Neuron (in vitro differentiated cells): ENCODE results near the gene PCGF1.

Source experiments
- H2AFZ ChIP-seq: one replicate; pipeline ENCODE4 v1.6.1; 2013; ENCODE audit warnings: low read depth, mild to moderate bottlenecking, inconsistent platforms, low read length, moderate library complexity
- H3K27me3 ChIP-seq: one replicate; pipeline ENCODE4 v1.6.1; 2013; ENCODE audit warnings: low read length; ENCODE audit not compliant: insufficient read depth
- H3K36me3 ChIP-seq: one replicate; pipeline ENCODE4 v1.6.1; 2013; ENCODE audit warnings: low read length; ENCODE audit not compliant: insufficient read depth
- H3K4me1 ChIP-seq: one replicate; pipeline ENCODE4 v1.6.1; 2013; ENCODE audit warnings: low read length; ENCODE audit not compliant: insufficient read depth
- H3K4me3 ChIP-seq: 2 replicates; pipeline ENCODE4 v1.5.1; 2013; ENCODE audit warnings: mild to moderate bottlenecking, low read length, moderate library complexity
- H3K9me3 ChIP-seq: one replicate; pipeline ENCODE4 v1.6.1; 2013; ENCODE audit warnings: low read length

PCGF1 gene

GRCh38 chr2:74507145-74507925, at the start of gene PCGF1:
Gene PCGF1 (minus strand): TSS chr2:74507695. CDS start chr2:74507668, 27 bp downstream.
- peaks cover 13% of the 10 kb centered on the region for H3K36me3 ChIP-seq
- H2AFZ ChIP-seq = peak within 1 kb of the TSS; percentile 96
- H3K4me3 ChIP-seq = peak within 1 kb of the TSS; percentile 61
- peaks cover 2% of the 10 kb centered on the region for H3K9me3 ChIP-seq
- H3K27me3 ChIP-seq = peaks cover 47% of the 10 kb centered on the region
- H3K4me1 ChIP-seq = peaks cover 10% of the 10 kb centered on the region

DNA sequence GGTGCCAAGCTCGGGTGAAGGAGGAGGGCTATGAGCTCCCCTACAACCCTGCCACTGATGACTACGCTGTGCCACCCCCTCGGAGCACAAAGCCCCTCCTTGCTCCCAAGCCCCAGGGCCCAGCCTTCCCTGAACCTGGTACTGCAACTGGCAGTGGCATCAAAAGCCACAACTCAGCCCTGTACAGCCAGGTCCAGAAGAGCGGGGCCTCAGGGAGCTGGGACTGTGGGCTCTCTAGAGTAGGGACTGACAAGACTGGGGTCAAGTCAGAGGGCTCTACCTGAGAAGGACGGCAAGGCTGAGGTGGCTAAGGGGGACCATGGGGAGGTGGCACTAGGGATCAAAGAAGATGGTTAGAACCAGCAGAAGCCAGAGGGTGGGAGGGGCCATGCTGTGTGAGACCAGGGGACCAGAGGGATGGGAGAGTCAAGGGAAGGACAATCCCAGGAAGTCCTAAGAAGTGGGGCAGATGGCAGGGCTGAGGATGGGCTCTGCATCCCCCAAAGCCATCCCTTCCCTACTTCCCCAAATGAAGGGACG, 49.4 kb upstream of the PCGF1 start:
- no peak overlapping the region for H3K4me3 ChIP-seq
- no peaks in the 10 kb centered on the region for H3K9me3 ChIP-seq
- peaks cover 13% of the 10 kb centered on the region for H3K4me1 ChIP-seq
- no peak overlapping the region for H2AFZ ChIP-seq
- H3K27me3 ChIP-seq = peaks cover 18% of the 10 kb centered on the region
- peaks cover 4% of the 10 kb centered on the region for H3K36me3 ChIP-seq

- H2AFZ ChIP-seq = no peak overlapping the region
- peaks cover 12% of the 10 kb centered on the region for H3K27me3 ChIP-seq
Measured at GRCh38 chr2:74556159-74556558, 48.7 kb upstream of the PCGF1 start.

DNA sequence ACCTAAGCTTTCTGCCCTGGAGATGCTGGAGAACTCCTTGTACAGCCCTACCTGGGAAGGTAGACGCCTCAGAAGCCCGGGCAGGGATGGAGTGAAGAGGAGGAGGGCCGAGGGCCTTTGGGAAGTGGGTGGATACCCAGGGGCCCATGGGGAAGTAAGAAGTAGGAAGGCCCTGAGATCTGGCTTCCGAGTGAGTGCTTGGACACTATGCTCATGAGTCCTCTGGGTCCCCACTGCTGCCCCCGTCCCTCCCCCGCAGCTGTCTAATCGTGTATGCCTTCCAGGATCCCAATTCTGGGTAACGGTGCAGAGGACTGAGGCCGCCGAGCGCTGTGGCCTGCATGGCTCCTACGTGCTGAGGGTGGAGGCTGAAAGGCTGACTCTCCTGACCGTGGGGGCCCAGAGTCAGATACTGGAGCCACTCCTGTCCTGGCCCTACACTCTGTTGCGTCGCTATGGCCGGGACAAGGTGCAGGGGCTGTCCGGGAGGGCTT, 48.2 kb upstream of the PCGF1 start:
- Histone ChIP-seq H3K4me1 (peaks cover 13% of the 10 kb centered on the region), H3K36me3 (peaks cover 8% of the 10 kb centered on the region), H3K27me3 (peaks cover 9% of the 10 kb centered on the region), H3K4me3 (peak overlapping the region; percentile 63), H2AFZ (no peak overlapping the region), H3K9me3 (no peaks in the 10 kb centered on the region)

More at GRCh38 chr2:74556159-74556558, 48.7 kb upstream of the PCGF1 start:
- Histone ChIP-seq H3K36me3 (peaks cover 6% of the 10 kb centered on the region), H3K4me1 (peaks cover 13% of the 10 kb centered on the region), H3K4me3 (no peak overlapping the region), H3K9me3 (no peaks in the 10 kb centered on the region)

DNA sequence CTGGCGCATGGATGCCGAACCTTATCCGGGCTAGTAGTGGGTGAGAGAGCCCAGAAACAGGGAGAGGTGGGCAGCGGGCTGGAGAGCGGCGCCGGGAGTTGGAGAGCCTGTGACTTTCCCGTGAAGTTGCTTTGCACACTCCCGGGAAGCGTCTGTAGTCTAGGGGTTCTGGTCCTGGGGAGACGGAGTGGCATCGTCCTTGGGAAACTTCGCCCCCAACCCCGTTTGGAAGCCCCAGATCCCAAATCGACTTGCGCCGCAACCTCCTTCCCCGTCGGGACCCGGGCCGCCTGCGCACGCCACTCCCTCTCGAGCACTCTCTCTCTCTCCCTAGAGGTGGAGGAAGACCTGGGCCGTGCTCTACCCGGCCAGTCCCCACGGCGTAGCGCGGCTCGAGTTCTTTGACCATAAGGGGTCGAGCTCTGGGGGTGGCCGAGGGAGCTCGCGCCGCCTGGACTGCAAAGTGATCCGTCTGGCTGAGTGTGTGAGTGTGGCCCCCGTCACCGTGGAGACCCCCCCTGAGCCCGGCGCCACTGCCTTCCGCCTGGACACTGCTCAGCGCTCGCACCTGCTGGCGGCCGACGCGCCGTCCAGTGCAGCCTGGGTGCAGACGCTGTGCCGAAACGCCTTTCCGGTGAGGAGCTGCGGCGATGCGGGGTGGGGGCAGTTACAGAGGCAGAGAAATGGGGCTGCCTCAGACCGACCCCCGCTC, 47.5 kb upstream of the PCGF1 start:
- H2AFZ ChIP-seq = peak overlapping the region; percentile 94
- peaks cover 3% of the 10 kb centered on the region for H3K27me3 ChIP-seq
- H3K36me3 ChIP-seq = peaks cover 15% of the 10 kb centered on the region
- peaks cover 3% of the 10 kb centered on the region for H3K9me3 ChIP-seq
- H3K4me1 ChIP-seq = peaks cover 13% of the 10 kb centered on the region
- H3K4me3 ChIP-seq = peak overlapping the region; percentile 63

DNA sequence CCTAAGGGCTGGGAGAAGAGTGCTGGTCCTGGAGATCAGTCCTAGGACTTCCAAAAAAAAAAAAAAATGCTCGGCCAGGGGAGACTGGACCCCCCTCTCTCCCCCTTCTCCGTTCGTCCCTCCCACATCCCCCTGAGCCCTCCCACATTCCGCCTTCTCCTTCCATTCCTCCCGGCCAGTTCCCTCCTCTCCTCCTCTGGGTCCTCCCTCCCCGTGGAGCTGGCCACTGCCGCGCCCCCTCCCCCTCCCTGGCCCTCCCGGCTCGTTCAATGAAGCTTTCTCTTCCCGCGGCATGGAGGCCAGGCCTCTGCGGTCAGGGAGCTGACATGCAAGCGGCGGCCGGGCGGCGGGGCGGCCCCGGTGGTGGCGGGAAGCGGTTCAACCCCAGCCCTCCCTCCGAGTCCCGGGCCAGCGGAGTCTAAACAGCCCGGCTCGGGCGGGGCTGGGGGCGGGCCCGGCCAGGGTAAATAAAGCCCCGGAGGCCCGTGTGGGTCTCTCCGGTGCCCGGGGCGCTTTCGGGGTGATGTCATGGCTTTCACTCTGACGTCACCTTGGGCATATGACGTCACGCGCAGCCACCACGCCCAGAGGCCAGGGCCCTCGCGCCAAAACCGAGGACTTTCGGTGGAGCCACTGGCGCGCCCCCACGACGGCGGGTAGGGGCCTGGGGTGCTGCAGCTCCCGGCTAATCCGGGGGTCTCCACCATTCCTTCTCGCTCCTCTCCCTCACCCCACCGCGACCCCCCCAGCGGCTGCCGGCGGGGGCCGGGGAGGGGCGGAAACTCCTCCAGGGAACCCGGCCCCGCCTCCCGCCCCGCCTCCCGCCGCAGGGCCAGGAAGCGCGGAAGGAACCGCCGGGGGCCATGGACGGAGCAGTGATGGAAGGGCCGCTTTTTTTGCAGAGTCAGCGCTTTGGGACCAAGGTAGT, 46.7 kb upstream of the PCGF1 start, which contains the start of the genes DOK1 and LOXL3:
Gene DOK1, plus strand, starts transcription at position 829 of the 928 bp plus-strand sequence. Its CDS starts 35 bp downstream, at position 864.
Gene LOXL3, minus strand, starts transcription at position 51 of the 928 bp plus-strand sequence. CDS start 1,308 bp downstream, outside the sequence.
- peak within 1 kb of the TSS; percentile 94 for H2AFZ ChIP-seq
- peaks cover 23% of the 10 kb centered on the region for H3K36me3 ChIP-seq
- H3K4me1 ChIP-seq = peaks cover 13% of the 10 kb centered on the region
- no peaks in the 10 kb centered on the region for H3K27me3 ChIP-seq
- H3K4me3 ChIP-seq = peak within 1 kb of the TSS; percentile 63
- peaks cover 3% of the 10 kb centered on the region for H3K9me3 ChIP-seq

DNA sequence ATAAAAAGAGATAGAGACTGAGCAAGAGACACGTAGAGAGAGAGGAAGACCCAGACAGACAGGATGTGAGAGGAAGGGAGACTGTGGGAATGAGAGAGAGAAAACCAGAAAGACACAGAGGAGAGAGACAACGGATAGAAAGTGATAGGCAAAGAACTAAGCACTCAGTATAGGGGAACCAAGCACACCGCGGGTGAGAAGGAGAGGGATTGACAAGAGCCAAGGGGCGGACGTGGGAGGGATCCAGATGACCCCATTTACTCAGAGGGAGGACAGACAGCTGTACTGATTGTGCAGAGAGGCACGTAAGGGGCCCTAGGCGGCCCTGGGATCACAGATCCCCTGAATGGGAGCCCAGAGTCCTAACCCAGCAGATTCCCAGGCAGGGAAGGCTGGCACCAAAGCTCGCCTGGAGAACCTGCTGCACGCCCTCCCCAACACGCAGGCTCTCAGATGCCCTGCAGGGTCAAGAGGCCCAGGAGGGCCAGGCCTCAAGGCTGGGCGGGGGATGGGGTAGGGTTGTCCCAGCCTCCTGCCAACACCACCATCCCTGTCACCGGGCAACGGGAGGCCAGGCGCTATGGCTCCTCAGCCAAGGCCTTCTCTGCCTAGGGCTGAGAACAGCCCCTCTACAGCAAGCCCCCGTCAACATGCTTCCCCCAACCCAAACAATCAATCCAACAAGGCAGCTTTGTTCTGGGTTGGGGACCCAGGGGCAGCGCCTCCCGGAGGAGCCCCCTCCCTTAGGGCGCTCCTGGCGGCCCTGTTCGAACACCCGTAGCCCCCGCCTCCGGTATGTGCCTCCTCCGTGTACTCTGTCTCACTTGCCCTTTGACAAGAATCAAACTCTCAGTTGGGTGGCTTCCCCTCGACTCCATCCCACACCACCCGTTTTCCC, 45.7 kb upstream of the PCGF1 start:
- peak overlapping the region; percentile 94 for H2AFZ ChIP-seq
- peaks cover 3% of the 10 kb centered on the region for H3K9me3 ChIP-seq
- peak overlapping the region; percentile 63 for H3K4me3 ChIP-seq
- H3K4me1 ChIP-seq = peaks cover 13% of the 10 kb centered on the region
- no peaks in the 10 kb centered on the region for H3K27me3 ChIP-seq
- peaks cover 28% of the 10 kb centered on the region for H3K36me3 ChIP-seq

GRCh38 chr2:74551942-74552913, 44.7 kb upstream of the PCGF1 start:
- Histone ChIP-seq H3K36me3 (peaks cover 29% of the 10 kb centered on the region), H3K27me3 (no peaks in the 10 kb centered on the region), H3K9me3 (peaks cover 3% of the 10 kb centered on the region), H2AFZ (no peak overlapping the region), H3K4me3 (peak overlapping the region; percentile 63), H3K4me1 (peaks cover 13% of the 10 kb centered on the region)

- Histone ChIP-seq H3K36me3 (peaks cover 28% of the 10 kb centered on the region), H3K9me3 (peaks cover 3% of the 10 kb centered on the region), H3K4me1 (peaks cover 13% of the 10 kb centered on the region), H3K27me3 (no peaks in the 10 kb centered on the region), H2AFZ (no peak overlapping the region), H3K4me3 (no peak overlapping the region)
Measured at GRCh38 chr2:74551530-74551929, 44.0 kb upstream of the PCGF1 start.

DNA sequence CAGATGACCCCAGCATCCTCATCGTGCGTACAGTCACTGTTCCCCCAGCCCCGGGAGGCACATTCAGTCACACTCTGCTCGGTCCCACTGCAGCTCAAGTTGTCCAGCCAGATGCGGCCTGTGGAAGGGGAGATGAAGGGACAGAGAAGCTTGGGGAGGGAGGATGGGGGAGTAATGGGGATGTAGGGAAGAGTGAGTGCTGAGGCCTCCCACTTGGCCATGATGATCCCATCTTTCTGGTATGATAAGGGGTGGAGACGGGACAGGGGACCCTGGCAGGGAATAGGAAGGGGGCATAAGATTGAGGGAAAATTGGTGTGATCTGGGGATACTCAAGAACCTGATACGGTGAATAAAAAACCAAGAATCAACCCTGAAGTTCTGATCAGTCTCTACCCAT, 42.7 kb upstream of the PCGF1 start:
- Histone ChIP-seq H3K4me1 (peaks cover 9% of the 10 kb centered on the region), H3K9me3 (peaks cover 3% of the 10 kb centered on the region), H2AFZ (no peak overlapping the region), H3K4me3 (no peak overlapping the region), H3K36me3 (peaks cover 25% of the 10 kb centered on the region), H3K27me3 (no peaks in the 10 kb centered on the region)
